ES-I3 (cell line): ENCODE data around the gene COL16A1.

ENCODE experiments used
- H3K36me3 ChIP-seq: 2 replicates; pipeline ENCODE4 v1.6.1; 2013; ENCODE audit warnings: mild to moderate bottlenecking, low read length, control low read depth, moderate library complexity; ENCODE audit not compliant: insufficient read depth
- H3K4me1 ChIP-seq: 2 replicates; pipeline ENCODE4 v1.6.1; 2013; ENCODE audit warnings: mild to moderate bottlenecking, control low read depth, low read length; ENCODE audit not compliant: insufficient read depth
- H3K9ac ChIP-seq: 2 replicates; pipeline ENCODE4 v1.6.1; 2013; ENCODE audit warnings: low read depth, mild to moderate bottlenecking, low read length, moderate library complexity
- H3K9me3 ChIP-seq: 2 replicates; pipeline ENCODE4 v1.6.1; 2013; ENCODE audit warnings: mild to moderate bottlenecking, low read length, moderate library complexity; ENCODE audit not compliant: control insufficient read depth, insufficient read depth

Gene COL16A1

DNA sequence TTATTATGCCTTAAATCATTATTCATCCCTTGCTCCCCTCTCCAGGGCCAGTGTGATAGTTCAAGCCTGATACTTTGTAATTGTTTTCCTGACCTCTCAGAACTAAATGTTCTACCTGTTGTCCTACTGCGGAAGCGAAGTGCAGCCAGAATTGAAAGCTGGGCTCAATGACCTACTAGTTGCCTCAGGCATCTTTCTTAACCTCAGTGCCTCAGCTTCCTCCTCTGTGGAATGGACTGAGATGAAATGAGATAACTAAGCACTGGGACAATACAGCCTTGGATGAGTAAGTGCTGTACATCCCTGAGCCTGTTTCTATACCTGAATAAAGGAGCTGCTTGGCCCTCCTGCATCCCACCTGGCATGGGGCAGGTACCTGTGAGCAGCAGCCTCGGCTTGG, 26.4 kb downstream of the COL16A1 start:
- H3K36me3 ChIP-seq = no peaks in the 10 kb centered on the region
- H3K9ac ChIP-seq = no peak overlapping the region
- H3K9me3 ChIP-seq = no peaks in the 10 kb centered on the region
- H3K4me1 ChIP-seq = 0 out of 2 replicates have a peak, but pooled peaks cover 4% of the 10 kb centered on the region

GRCh38 chr1:31675756-31676155, 28.1 kb downstream of the COL16A1 start:
- no peaks in the 10 kb centered on the region for H3K9me3 ChIP-seq
- H3K4me1 ChIP-seq = 0 out of 2 replicates have a peak, but pooled peaks cover 4% of the 10 kb centered on the region
- H3K9ac ChIP-seq = no peak overlapping the region
- H3K36me3 ChIP-seq = no peaks in the 10 kb centered on the region

- Histone ChIP-seq H3K4me1 (peaks cover 4% of the 10 kb centered on the region; the same call in 1 of the 2 replicates), H3K9me3 (no peaks in the 10 kb centered on the region), H3K9ac (no peak overlapping the region), H3K36me3 (no peaks in the 10 kb centered on the region)
Observed at GRCh38 chr1:31675161-31675560, 28.7 kb downstream of the COL16A1 start.

DNA sequence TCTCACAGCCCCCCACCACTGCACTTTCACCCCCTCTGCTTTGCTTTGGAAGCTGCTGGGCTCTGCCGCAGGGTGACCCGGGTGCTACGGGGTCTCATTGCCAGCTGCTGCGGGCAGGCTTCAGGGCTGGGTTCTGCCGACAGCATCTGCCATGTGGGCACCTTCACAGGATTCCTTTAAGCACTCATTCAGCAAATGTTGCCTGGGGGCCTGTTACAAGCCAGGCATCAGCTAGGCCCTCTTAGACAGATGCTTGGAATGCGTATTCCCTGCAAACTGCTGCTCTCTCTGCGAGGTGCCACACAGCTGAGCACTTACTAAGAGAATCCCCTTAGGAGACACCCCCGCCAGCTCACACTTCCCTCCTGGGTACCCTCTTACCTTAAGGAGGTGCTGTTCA, 29.2 kb downstream of the COL16A1 start:
- no peaks in the 10 kb centered on the region for H3K36me3 ChIP-seq
- no peak overlapping the region for H3K9ac ChIP-seq
- H3K4me1 ChIP-seq = peaks cover 4% of the 10 kb centered on the region; the same call in 1 of the 2 replicates
- no peaks in the 10 kb centered on the region for H3K9me3 ChIP-seq

- H3K9me3 ChIP-seq = no peaks in the 10 kb centered on the region
- H3K9ac ChIP-seq = no peak overlapping the region
- H3K36me3 ChIP-seq = no peaks in the 10 kb centered on the region
- H3K4me1 ChIP-seq = peaks cover 4% of the 10 kb centered on the region; the same call in 1 of the 2 replicates
Observed at GRCh38 chr1:31673433-31673832, 30.4 kb downstream of the COL16A1 start.

DNA sequence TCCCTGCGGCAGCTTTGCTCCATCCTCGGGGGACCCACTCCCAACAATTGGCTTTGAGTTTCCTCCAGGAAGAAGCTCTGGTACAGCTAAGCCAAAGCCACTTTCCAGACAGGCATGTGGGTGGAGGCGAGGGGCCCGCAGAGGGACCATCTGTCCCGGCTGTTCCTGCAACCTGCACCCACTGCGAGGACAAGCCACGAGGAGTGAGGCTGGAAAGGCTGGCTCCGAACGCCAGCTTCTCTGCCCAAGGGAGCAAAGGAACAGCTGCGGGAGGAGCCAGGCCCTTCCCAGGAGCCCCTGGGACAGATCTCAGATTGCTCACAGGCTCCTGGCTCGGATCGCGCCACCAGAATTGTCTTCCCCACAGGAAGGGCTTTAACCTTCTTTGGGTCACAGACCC, 30.8 kb downstream of the COL16A1 start:
- Histone ChIP-seq H3K9ac (no peak overlapping the region), H3K4me1 (peaks cover 4% of the 10 kb centered on the region; the same call in 1 of the 2 replicates), H3K9me3 (no peaks in the 10 kb centered on the region), H3K36me3 (no peaks in the 10 kb centered on the region)

DNA sequence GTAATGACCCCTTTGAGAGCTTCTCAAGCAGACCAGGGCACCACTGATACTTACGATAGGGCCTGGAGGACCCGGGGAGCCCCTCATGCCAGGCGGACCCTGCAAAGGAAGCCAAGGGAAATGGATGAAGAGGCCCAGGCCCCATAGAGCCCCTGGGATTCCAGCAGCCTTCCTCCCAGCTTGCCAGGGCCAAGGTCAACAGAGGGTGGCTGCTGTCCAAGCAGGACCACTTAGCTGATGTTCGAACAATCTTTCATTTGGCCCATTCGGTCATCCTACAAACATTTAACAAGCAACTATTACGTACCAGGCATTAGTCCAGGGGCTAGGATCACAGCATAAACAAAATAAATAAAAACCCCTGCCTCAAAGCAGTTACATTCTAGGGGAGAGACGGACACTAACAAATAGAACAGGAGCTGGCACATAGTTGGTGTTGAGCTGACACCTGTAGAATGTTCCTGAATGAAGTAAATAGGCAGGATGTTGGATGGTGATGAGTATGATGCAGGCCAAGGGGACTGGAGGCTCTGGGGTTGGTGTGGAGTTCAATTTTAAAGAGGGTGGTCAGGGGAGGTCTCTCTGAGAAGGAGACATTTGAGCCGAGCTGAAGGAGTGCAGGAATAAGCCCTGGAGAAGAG, 32.1 kb downstream of the COL16A1 start:
- H3K36me3 ChIP-seq = no peaks in the 10 kb centered on the region

DNA sequence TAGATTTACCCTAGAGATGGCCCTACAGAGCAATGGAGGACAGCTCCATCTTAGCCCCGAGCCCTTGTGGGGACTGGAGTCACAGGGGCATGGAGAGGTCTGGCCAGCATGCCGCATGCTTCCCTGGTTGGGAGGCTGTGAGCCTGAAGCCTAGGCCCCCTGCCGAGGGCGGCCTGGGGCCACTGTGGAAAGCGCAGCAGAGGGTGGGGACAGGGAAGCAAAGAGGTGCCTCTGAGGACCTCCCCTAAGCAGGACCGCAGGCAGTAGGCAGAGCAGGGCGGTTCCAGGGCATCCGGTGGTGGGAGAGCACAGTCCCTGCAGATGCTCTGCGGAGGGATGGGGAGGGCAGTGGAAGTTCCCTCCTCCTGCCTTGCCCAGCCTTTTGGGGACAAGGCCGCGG, 32.7 kb downstream of the COL16A1 start:
- no peaks in the 10 kb centered on the region for H3K9me3 ChIP-seq
- peaks cover 4% of the 10 kb centered on the region; the same call in 1 of the 2 replicates for H3K4me1 ChIP-seq
- no peaks in the 10 kb centered on the region for H3K36me3 ChIP-seq
- H3K9ac ChIP-seq = no peak overlapping the region

More for the DNA sequence above, 32.1 kb downstream of the COL16A1 start:
- Histone ChIP-seq H3K9ac (no peak overlapping the region), H3K4me1 (peaks cover 4% of the 10 kb centered on the region; the same call in 1 of the 2 replicates), H3K9me3 (no peaks in the 10 kb centered on the region)

GRCh38 chr1:31670593-31670964, 33.2 kb downstream of the COL16A1 start:
- Histone ChIP-seq H3K36me3 (no peaks in the 10 kb centered on the region), H3K4me1 (peaks cover 4% of the 10 kb centered on the region; the same call in 1 of the 2 replicates), H3K9me3 (no peaks in the 10 kb centered on the region), H3K9ac (no peak overlapping the region)

- Histone ChIP-seq H3K9ac (no peak overlapping the region), H3K4me1 (peaks cover 2% of the 10 kb centered on the region; the same call in 1 of the 2 replicates), H3K9me3 (no peaks in the 10 kb centered on the region), H3K36me3 (no peaks in the 10 kb centered on the region)
Observed at GRCh38 chr1:31669786-31670592, 33.8 kb downstream of the COL16A1 start.

DNA sequence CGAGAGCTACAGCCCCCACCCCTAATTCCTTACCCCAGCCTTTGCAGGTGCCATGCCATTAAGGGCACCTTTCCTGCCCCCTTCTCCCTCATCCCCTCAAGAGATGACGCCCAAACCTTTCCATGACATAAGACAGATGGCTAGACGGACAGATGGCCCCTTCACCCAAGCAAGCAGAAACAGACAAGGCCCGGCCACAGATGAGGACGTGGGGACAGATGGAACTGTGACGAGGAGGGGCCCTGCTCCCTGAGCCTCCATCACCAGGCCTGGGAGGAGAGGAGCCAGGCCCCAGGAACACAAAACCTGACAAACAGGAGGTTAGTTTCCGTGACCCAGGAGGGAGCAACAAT, 34.4 kb downstream of the COL16A1 start:
- Histone ChIP-seq H3K4me1 (no peaks in the 10 kb centered on the region; the same call in 1 of the 2 replicates), H3K9ac (no peak overlapping the region), H3K36me3 (no peaks in the 10 kb centered on the region), H3K9me3 (no peaks in the 10 kb centered on the region)

DNA sequence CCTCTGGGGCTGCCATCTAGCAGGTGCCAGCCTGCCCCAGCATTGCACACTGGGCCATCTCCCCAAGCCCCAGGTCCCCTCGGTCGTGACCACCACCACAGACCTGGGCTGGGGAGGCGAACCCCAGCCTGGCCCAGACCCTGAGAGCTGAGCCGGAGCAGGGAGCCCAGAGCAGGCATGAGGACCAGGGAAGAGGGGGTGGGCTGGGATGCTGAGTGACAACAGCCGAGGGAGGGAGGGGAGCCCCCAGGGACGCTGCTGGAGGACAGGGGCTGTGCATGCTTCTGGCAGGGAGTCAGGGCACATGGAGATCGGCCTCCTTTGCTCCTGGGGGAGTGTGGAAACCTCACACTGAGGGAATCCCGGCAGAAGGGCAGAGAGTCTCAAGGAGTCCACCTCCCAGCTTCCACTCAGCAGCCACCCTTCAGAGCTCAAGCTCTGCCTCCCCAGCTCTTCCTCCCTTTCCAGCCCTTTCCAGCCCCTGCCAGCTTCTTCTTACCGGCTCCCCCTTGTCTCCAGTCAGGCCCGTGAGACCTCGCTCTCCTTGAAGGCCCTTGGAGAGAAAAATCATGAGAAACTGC, 35.4 kb downstream of the COL16A1 start:
- no peak overlapping the region for H3K9ac ChIP-seq
- no peaks in the 10 kb centered on the region; the same call in 1 of the 2 replicates for H3K4me1 ChIP-seq
- no peaks in the 10 kb centered on the region for H3K9me3 ChIP-seq
- H3K36me3 ChIP-seq = no peaks in the 10 kb centered on the region

GRCh38 chr1:31667065-31667785, 36.6 kb downstream of the COL16A1 start:
- Histone ChIP-seq H3K9me3 (no peaks in the 10 kb centered on the region), H3K9ac (no peak overlapping the region), H3K36me3 (no peaks in the 10 kb centered on the region), H3K4me1 (no peaks in the 10 kb centered on the region; the same call in 1 of the 2 replicates)

DNA sequence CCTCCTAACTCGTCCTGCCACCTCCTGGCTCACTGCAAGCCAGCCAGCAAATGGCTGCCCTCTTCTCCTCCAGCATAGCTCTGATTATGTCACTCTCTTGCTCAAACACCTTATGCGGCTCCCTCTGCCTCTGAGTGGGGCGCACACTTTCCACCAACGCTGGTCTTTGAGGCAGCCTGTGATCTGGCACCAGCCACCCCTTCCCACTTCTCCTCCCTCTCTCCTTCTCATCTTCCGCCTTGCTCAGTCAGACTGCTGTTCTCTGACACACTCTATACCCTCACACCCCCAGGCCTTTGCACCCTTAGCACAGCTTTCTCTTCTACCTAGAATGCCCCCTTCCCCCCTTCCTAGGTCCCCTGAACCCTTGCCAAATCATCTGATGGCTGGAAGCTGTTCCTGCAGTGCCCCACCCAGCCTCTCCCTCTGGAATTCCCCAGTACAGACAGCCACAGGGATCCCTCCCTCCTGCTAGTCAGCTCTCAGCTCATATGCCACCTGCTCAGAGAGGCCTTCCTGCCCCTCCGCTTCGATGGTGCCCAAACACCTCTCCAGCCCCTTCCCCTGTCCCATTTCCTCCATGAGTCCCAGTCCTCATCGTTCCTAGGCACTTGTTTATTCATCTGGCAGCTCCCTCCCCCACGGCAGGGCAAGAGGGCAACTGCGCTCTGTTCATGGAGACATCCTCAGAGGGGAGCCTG, 37.4 kb downstream of the COL16A1 start:
- no peaks in the 10 kb centered on the region for H3K36me3 ChIP-seq
- no peaks in the 10 kb centered on the region for H3K9me3 ChIP-seq
- H3K4me1 ChIP-seq = no peaks in the 10 kb centered on the region; the same call in 1 of the 2 replicates
- no peak overlapping the region for H3K9ac ChIP-seq
